HepG2 (cell line): Measurements from ENCODE around the gene HPDL. TPM values are rescaled to one million over a fixed set of nuclear protein-coding genes. Genes with fewer than 3 reads are reported as not detected.

Experiments
- CENPX ChIP-seq: sonication (generic); formaldehyde crosslinking; IDR thresholded peaks from 2 replicates; pipeline ENCODE4 v1.9.0; 2021; ENCODE audit warnings: mild to moderate bottlenecking, missing genetic modification reagents, moderate library complexity
- HES4 ChIP-seq: sonication (generic); formaldehyde crosslinking; IDR thresholded peaks from 2 replicates; pipeline ENCODE4 v1.9.0; 2021; ENCODE audit warnings: mild to moderate bottlenecking, missing genetic modification reagents, borderline replicate concordance
- KDM1A ChIP-seq: IDR thresholded peaks from 2 replicates; pipeline ENCODE4 v1.6.1; 2016; ENCODE audit warnings: missing compliant biosample characterization
- PRDM10 ChIP-seq: sonication (generic); formaldehyde crosslinking; IDR thresholded peaks from 2 replicates; pipeline ENCODE4 v1.4.0; 2020; ENCODE audit warnings: low read depth, missing genetic modification reagents
- SNAI1 ChIP-seq: sonication (generic); formaldehyde crosslinking; IDR thresholded peaks from 2 replicates; pipeline ENCODE4 v1.5.0; 2020; ENCODE audit warnings: mild to moderate bottlenecking, missing genetic modification reagents, borderline replicate concordance
- SP1 ChIP-seq, 2 experiments: fragments of 450-650 bp in 1 of 2; sonication (generic) in 1 of 2; formaldehyde crosslinking in 1 of 2; IDR thresholded peaks; 2 replicates each; pipeline versions ENCODE4 v1.4.0 to v1.6.1; 2016 to 2020; ENCODE audit warnings: missing genetic modification reagents in 1 of 2
- TGIF2 ChIP-seq: IDR thresholded peaks from 2 replicates; pipeline ENCODE4 v1.6.1; 2016; ENCODE audit warnings: control low read depth, missing compliant biosample characterization
- ZNF549 ChIP-seq: sonication (generic); formaldehyde crosslinking; IDR thresholded peaks from 2 replicates; pipeline ENCODE4 v1.5.0; 2020; ENCODE audit warnings: missing genetic modification reagents
- ZNF552 ChIP-seq: sonication (generic); formaldehyde crosslinking; IDR thresholded peaks from 2 replicates; pipeline ENCODE4 v1.9.0; 2022; ENCODE audit warnings: missing genetic modification reagents, mild to moderate bottlenecking, borderline replicate concordance
- ZNF879 ChIP-seq: sonication (generic); formaldehyde crosslinking; IDR thresholded peaks from 2 replicates; pipeline ENCODE4 v1.8.1; 2023; ENCODE audit warnings: missing genetic modification reagents
- ZSCAN30 ChIP-seq: sonication (generic); formaldehyde crosslinking; IDR thresholded peaks from 2 replicates; pipeline ENCODE4 v1.5.0; 2020; ENCODE audit warnings: mild to moderate bottlenecking, missing genetic modification reagents
- polyA plus RNA-seq, 8 experiments: library from polyadenylated mRNA; depleted of rRNA in 3 of 8; stranded (reverse) in 7 of 8; unstranded in 1 of 8; fragments of >200 nt; fragmentation: Illumina TruSeq in 4 of 8; extraction: Trizol in 4 of 8; gene quantifications; 2 replicates each; pipeline versions ENCODE4 v1.2.1 to v1.2.3, GENCODE V29; 2011 to 2016; ENCODE audit warnings: low read depth in 4 of 8, missing spikeins in 1 of 8, mixed read lengths in 1 of 8; ENCODE audit not compliant: insufficient read depth in 1 of 8
- total RNA-seq, 5 experiments: library from RNA; depleted of rRNA; stranded (reverse); fragments of >200 nt; fragmentation: Illumina TruSeq; extraction: Trizol; gene quantifications; 2 replicates each; pipeline ENCODE4 v1.2.3, GENCODE V29; 2016; ENCODE audit warnings: low read depth in 1 of 5
- TF ChIP-seq, protein P1 (sequence below): sonication (generic); formaldehyde crosslinking; IDR thresholded peaks from 2 replicates; pipeline ENCODE4 v1.8.1; 2023; ENCODE audit warnings: mild to moderate bottlenecking, missing genetic modification reagents
- TF ChIP-seq, protein P2 (sequence below): sonication (generic); formaldehyde crosslinking; IDR thresholded peaks from 2 replicates; pipeline ENCODE4 v1.5.1; 2020; ENCODE audit warnings: missing genetic modification reagents, mild to moderate bottlenecking, borderline replicate concordance
- TF ChIP-seq, protein P3 (sequence below): sonication (generic); formaldehyde crosslinking; IDR thresholded peaks from 2 replicates; pipeline ENCODE4 v1.5.1; 2020; ENCODE audit warnings: mild to moderate bottlenecking, missing genetic modification reagents, borderline replicate concordance

HPDL gene
- total and polyA plus RNA-seq, 2 of the 13 experiments (the other 11 are each of a cell fraction or from before 2014, with no cell fraction given) = not detected

DNA sequence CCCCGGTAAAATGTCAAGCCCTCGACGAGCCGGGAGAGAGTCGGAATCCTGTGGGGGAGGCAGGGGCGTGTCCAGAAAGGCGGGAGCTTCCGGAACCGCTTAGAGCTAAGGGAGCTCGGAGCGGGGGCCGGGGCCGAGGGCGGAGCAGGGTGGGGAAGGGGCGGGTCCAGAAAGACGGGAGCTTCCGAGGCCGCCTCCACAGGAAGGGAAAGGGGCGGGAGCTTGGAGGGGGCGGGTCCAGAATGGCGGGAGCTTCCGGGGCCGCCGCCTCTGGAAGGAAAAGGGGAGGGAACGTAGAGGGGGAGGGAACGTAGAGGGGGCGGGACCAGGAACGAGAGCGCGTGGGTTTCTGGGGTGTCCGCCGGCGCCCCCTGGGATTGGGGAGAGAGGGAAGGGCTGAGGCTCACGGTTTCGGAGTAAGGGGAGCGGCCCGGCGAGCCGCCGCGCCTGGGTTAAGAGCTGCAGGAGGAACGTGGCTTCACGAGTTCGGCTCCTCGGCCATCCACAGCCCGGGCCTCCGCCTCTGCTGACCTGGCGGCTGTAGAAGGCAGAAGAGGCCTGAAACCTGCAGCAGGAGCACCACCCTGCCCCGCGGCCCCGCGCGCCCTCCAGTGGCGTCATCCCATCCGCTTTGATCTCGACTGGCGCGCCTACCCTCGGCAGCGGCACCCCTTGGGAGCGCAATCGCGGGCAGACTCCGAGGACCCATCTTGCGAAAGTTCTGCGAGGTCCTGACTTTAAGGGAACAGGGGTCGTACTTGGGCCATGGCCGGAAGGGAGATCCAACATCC, 23.0 kb upstream of the HPDL start (continued):
- TF ChIP-seq PRDM10 (CRISPR knock-in tag) = peak; percentile 24; the same call in 1 of the 2 replicates
- TF ChIP-seq HES4 (CRISPR knock-in tag) = peak; percentile 93
- peak; percentile 83 for TF ChIP-seq KDM1A (CRISPR knock-in tag)
- no peak for TF ChIP-seq ZNF879 (CRISPR knock-in tag)
- TF ChIP-seq ZSCAN30 (CRISPR knock-in tag) = 0 out of 2 replicates have a peak, but pooled peaks have one; percentile 8
- TF ChIP-seq ZNF552 = 0 out of 2 replicates have a peak, but pooled peaks have one; percentile 49
- TF ChIP-seq, protein P1, sequence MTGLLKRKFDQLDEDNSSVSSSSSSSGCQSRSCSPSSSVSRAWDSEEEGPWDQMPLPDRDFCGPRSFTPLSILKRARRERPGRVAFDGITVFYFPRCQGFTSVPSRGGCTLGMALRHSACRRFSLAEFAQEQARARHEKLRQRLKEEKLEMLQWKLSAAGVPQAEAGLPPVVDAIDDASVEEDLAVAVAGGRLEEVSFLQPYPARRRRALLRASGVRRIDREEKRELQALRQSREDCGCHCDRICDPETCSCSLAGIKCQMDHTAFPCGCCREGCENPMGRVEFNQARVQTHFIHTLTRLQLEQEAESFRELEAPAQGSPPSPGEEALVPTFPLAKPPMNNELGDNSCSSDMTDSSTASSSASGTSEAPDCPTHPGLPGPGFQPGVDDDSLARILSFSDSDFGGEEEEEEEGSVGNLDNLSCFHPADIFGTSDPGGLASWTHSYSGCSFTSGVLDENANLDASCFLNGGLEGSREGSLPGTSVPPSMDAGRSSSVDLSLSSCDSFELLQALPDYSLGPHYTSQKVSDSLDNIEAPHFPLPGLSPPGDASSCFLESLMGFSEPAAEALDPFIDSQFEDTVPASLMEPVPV = peak; percentile 87
- TF ChIP-seq SP1 (IDR thresholded peaks at IDR 0.05) = no peak
- TF ChIP-seq SP1 (CRISPR knock-in tag; IDR thresholded peaks at IDR 0.05) = peak; percentile 59; the same call in 1 of the 2 replicates
- TF ChIP-seq ZNF549 = no peak
- TF ChIP-seq, protein P2, sequence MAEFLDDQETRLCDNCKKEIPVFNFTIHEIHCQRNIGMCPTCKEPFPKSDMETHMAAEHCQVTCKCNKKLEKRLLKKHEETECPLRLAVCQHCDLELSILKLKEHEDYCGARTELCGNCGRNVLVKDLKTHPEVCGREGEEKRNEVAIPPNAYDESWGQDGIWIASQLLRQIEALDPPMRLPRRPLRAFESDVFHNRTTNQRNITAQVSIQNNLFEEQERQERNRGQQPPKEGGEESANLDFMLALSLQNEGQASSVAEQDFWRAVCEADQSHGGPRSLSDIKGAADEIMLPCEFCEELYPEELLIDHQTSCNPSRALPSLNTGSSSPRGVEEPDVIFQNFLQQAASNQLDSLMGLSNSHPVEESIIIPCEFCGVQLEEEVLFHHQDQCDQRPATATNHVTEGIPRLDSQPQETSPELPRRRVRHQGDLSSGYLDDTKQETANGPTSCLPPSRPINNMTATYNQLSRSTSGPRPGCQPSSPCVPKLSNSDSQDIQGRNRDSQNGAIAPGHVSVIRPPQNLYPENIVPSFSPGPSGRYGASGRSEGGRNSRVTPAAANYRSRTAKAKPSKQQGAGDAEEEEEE (CRISPR knock-in tag) = no peak
- 0 out of 2 replicates have a peak, but pooled peaks have one; percentile 30 for TF ChIP-seq TGIF2 (CRISPR knock-in tag)
- no peak for TF ChIP-seq SNAI1 (CRISPR knock-in tag)
- TF ChIP-seq, protein P3, sequence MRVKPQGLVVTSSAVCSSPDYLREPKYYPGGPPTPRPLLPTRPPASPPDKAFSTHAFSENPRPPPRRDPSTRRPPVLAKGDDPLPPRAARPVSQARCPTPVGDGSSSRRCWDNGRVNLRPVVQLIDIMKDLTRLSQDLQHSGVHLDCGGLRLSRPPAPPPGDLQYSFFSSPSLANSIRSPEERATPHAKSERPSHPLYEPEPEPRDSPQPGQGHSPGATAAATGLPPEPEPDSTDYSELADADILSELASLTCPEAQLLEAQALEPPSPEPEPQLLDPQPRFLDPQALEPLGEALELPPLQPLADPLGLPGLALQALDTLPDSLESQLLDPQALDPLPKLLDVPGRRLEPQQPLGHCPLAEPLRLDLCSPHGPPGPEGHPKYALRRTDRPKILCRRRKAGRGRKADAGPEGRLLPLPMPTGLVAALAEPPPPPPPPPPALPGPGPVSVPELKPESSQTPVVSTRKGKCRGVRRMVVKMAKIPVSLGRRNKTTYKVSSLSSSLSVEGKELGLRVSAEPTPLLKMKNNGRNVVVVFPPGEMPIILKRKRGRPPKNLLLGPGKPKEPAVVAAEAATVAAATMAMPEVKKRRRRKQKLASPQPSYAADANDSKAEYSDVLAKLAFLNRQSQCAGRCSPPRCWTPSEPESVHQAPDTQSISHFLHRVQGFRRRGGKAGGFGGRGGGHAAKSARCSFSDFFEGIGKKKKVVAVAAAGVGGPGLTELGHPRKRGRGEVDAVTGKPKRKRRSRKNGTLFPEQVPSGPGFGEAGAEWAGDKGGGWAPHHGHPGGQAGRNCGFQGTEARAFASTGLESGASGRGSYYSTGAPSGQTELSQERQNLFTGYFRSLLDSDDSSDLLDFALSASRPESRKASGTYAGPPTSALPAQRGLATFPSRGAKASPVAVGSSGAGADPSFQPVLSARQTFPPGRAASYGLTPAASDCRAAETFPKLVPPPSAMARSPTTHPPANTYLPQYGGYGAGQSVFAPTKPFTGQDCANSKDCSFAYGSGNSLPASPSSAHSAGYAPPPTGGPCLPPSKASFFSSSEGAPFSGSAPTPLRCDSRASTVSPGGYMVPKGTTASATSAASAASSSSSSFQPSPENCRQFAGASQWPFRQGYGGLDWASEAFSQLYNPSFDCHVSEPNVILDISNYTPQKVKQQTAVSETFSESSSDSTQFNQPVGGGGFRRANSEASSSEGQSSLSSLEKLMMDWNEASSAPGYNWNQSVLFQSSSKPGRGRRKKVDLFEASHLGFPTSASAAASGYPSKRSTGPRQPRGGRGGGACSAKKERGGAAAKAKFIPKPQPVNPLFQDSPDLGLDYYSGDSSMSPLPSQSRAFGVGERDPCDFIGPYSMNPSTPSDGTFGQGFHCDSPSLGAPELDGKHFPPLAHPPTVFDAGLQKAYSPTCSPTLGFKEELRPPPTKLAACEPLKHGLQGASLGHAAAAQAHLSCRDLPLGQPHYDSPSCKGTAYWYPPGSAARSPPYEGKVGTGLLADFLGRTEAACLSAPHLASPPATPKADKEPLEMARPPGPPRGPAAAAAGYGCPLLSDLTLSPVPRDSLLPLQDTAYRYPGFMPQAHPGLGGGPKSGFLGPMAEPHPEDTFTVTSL (CRISPR knock-in tag) = 0 out of 2 replicates have a peak, but pooled peaks have one; percentile 14
- no peak for TF ChIP-seq CENPX (CRISPR knock-in tag)
